ENCODE measurements around the gene MOSPD3.

GRCh38 chr7:100582650-100583049 is 29.7 kb upstream of the MOSPD3 start:
- no peak for TF ChIP-seq EP300 (IDR thresholded peaks at IDR 0.05)
- no peak for TF ChIP-seq CTCF (IDR thresholded peaks at IDR 0.05)
- no peak for TF ChIP-seq POLR2A (IDR thresholded peaks at IDR 0.05)

All from gastroesophageal sphincter (tissue), 3 donors.